Measurements from ENCODE around the gene EYS. TPM values are rescaled to one million over a fixed set of nuclear protein-coding genes. Genes with fewer than 3 reads are reported as not detected.

The EYS gene
- total RNA-seq, 4 donors from 2014 or later = 0.15 TPM; not detected in 3

DNA sequence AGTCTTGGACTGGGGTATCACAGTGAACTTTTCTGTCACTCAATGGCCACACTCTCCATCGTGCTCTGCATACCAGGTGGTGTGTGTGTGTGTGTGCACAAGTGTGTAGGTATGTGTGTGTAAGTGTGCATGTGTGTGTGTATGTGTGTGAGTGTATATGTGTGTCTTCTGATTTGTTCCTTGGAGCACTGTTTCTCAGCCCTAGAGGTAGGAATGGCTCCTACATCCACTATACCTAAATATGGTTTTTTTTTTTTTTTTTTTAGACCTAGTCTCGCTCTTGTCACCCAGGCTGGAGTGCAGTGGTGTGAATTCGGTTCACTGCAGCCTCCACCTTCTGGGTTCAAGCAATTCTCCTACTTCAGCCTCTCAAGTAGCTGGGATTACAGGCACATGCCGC, 1834.8 kb downstream of the EYS start:
- no peaks in the 10 kb centered on the region for H3K4me1 ChIP-seq
- no peaks in the 10 kb centered on the region for H3K27me3 ChIP-seq
- TF ChIP-seq, protein P1, sequence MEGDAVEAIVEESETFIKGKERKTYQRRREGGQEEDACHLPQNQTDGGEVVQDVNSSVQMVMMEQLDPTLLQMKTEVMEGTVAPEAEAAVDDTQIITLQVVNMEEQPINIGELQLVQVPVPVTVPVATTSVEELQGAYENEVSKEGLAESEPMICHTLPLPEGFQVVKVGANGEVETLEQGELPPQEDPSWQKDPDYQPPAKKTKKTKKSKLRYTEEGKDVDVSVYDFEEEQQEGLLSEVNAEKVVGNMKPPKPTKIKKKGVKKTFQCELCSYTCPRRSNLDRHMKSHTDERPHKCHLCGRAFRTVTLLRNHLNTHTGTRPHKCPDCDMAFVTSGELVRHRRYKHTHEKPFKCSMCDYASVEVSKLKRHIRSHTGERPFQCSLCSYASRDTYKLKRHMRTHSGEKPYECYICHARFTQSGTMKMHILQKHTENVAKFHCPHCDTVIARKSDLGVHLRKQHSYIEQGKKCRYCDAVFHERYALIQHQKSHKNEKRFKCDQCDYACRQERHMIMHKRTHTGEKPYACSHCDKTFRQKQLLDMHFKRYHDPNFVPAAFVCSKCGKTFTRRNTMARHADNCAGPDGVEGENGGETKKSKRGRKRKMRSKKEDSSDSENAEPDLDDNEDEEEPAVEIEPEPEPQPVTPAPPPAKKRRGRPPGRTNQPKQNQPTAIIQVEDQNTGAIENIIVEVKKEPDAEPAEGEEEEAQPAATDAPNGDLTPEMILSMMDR (IDR thresholded peaks at IDR 0.05) = no peak
- TF ChIP-seq POLR2AphosphoS5 (IDR thresholded peaks at IDR 0.05) (no peak), POLR2A (IDR thresholded peaks at IDR 0.05) (no peak), EP300 (IDR thresholded peaks at IDR 0.05) (no peak)
- no peak overlapping the region for H3K27ac ChIP-seq
- 83 to 100% methylated on average over 1 to 2 of the region's 4 CpGs for WGBS, 2 donors (ENCODE audit: low coverage in 1 of 2)
- no peak overlapping the region for H3K4me3 ChIP-seq
- H3K9me3 ChIP-seq = peaks cover 0 to 1% (median 0%) of the 10 kb centered on the region in 3 donors
- no peaks in the 10 kb centered on the region for H3K36me3 ChIP-seq
- no peak for ATAC-seq

DNA sequence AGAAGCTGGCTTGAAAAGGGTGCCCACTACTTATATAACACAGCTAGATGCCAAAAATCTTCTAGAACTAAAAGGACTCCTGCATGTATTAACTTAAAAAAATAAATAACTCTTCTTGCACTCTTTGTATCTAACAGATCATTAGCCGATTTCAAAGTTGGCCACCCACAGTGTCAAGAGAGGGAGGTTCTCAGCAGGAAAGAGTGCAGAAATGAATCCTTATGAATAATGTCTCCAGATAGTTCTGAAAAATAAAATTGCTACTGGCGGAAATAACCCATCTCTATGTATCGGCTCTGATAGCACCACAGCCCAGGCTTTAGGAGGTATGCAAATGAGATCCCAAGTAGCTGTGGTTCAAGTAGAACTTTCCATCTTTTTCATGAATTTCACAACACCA, 1838.7 kb downstream of the EYS start:
- Histone ChIP-seq H3K27me3 (no peaks in the 10 kb centered on the region), H3K9me3 (no peaks in the 10 kb centered on the region), H3K27ac (no peak overlapping the region), H3K4me1 (no peaks in the 10 kb centered on the region), H3K4me3 (no peak overlapping the region), H3K36me3 (no peaks in the 10 kb centered on the region)
- no peak for ATAC-seq
- WGBS, 2 donors (ENCODE audit: low coverage in 1 of 2) = 65 to 81% methylated on average over 3 of the region's 3 CpGs
- TF ChIP-seq POLR2AphosphoS5 (IDR thresholded peaks at IDR 0.05) = no peak
- TF ChIP-seq POLR2A (IDR thresholded peaks at IDR 0.05) = no peak
- TF ChIP-seq, protein P1 (IDR thresholded peaks at IDR 0.05) = no peak
- TF ChIP-seq EP300 (IDR thresholded peaks at IDR 0.05) = no peak

DNA sequence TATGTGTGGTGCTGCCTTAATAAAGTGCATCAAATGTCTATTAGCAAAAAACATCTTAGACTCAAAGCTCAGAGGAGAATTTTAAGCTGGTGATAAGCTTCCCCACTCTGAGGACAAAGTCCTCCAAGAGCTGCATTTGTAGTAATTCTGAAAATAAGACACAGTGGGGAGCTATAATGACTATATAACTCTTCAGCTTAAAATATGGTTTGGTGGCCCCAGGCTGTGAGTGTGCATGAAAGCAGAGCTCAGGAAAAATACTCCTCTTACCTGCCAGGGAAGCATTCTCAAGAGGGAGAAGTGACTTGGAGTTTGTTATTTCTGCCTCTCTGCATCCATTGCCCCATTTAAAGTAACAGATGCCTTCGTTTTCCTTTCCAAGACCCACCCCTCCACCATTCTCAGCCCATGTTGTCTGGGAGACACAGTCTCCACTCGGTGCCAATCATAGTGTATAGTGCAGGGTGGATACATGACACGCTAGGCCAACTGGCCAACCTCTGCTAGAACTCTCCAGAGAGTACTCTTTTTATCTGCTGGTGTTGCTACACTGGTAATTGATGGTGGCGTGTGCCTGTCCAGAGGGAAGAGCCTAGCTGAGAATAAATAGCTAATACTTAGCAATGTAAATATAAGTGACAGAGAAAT, 1842.2 kb downstream of the EYS start:
- 61 to 64% methylated on average over 3 to 4 of the region's 4 CpGs for WGBS, 2 donors (ENCODE audit: low coverage in 1 of 2)
- Histone ChIP-seq H3K36me3 (no peaks in the 10 kb centered on the region), H3K9me3 (no peaks in the 10 kb centered on the region), H3K4me1 (no peaks in the 10 kb centered on the region), H3K27me3 (no peaks in the 10 kb centered on the region), H3K4me3 (no peak overlapping the region), H3K27ac (no peak overlapping the region)
- TF ChIP-seq, protein P1 (IDR thresholded peaks at IDR 0.05) = no peak
- no peak for TF ChIP-seq POLR2AphosphoS5 (IDR thresholded peaks at IDR 0.05)
- no peak for TF ChIP-seq POLR2A (IDR thresholded peaks at IDR 0.05)
- TF ChIP-seq EP300 (IDR thresholded peaks at IDR 0.05) = no peak
- no peak for ATAC-seq

DNA sequence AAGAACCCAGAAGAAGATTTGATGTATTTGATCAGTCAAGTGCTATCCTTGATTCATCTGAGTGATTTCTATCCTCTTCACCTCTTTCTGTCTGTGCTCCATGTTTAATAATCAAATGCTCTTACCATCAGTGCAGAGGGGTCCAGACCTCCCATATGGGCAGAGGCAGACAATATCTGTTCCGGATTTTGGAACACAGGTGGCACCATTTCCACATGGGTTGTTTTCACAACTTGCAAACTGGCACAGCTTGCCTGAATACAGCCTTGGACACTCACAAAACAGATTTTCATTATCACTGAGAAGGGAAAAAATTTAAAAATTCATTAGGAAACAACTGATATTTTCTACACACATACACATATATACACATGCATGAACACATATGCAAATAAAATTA, 1843.0 kb downstream of the EYS start:
- no peak for ATAC-seq
- Histone ChIP-seq H3K4me1 (no peaks in the 10 kb centered on the region), H3K27ac (no peak overlapping the region), H3K9me3 (no peaks in the 10 kb centered on the region), H3K27me3 (no peaks in the 10 kb centered on the region), H3K36me3 (no peaks in the 10 kb centered on the region), H3K4me3 (no peak overlapping the region)
- 93% methylated on average over 1 of the region's 1 CpG; no CpG with 5 or more reads in 1 of the 2 donors for WGBS, 2 donors (ENCODE audit: low coverage in 1 of 2)
- no peak for TF ChIP-seq EP300 (IDR thresholded peaks at IDR 0.05)
- TF ChIP-seq POLR2A (IDR thresholded peaks at IDR 0.05) = no peak
- TF ChIP-seq POLR2AphosphoS5 (IDR thresholded peaks at IDR 0.05) = no peak
- TF ChIP-seq, protein P1 (IDR thresholded peaks at IDR 0.05) = no peak

DNA sequence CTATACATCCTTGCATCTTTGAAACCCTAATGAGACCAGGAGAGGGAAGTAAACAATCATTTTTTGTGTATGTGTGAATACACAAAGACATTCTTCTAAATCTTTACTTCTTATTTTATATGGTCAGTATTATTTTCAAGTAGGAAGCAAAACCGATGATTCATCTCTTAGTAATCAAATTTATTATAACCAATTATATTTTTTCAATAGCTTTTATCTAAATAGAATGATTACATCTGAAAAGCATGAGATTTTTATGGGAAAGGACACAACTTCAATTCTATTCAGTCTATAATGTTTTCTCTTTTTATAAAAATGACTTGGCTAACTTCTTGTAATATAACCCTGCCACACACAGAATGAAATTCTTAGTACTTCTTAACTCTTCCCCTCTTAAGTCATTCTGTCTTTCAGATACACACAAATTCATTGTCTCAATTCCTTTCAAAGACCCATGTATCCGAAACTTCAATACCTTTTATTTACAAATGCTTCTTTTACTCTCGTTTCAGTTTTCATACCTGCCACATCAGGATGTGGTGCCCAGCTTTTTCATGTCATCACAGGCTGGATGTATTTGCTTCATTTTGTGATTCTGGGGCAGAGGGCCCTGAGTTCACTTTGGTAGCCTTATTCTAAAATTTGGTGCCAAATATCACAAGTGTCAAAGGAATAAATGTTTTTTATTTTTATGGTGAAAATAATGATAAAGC, 1844.4 kb downstream of the EYS start:
- H3K4me3 ChIP-seq = no peak overlapping the region
- no peaks in the 10 kb centered on the region for H3K9me3 ChIP-seq
- H3K36me3 ChIP-seq = no peaks in the 10 kb centered on the region
- 39 to 63% methylated on average over 3 of the region's 3 CpGs for WGBS, 2 donors (ENCODE audit: low coverage in 1 of 2)
- no peak for ATAC-seq
- TF ChIP-seq POLR2A (IDR thresholded peaks at IDR 0.05) = no peak
- TF ChIP-seq POLR2AphosphoS5 (IDR thresholded peaks at IDR 0.05) = no peak
- TF ChIP-seq EP300 (IDR thresholded peaks at IDR 0.05) = no peak
- TF ChIP-seq, protein P1 (IDR thresholded peaks at IDR 0.05) = no peak
- no peaks in the 10 kb centered on the region for H3K27me3 ChIP-seq
- H3K4me1 ChIP-seq = no peaks in the 10 kb centered on the region
- no peak overlapping the region for H3K27ac ChIP-seq

Data from gastroesophageal sphincter (tissue), 4 donors.